Measurements from ENCODE around the gene AFAP1.

- TF ChIP-seq EZH2 (IDR thresholded peaks at IDR 0.05) = no peak
- TF ChIP-seq CTCF (IDR thresholded peaks at IDR 0.05) = no peak
- TF ChIP-seq EZH2phosphoT487 (IDR thresholded peaks at IDR 0.05) = no peak
Observed at GRCh38 chr4:7781366-7781765, 158.3 kb downstream of the AFAP1 start.

Measured in neural progenitor cell (in vitro differentiated cells).